Measurements from ENCODE around the gene ZP3.

DNA sequence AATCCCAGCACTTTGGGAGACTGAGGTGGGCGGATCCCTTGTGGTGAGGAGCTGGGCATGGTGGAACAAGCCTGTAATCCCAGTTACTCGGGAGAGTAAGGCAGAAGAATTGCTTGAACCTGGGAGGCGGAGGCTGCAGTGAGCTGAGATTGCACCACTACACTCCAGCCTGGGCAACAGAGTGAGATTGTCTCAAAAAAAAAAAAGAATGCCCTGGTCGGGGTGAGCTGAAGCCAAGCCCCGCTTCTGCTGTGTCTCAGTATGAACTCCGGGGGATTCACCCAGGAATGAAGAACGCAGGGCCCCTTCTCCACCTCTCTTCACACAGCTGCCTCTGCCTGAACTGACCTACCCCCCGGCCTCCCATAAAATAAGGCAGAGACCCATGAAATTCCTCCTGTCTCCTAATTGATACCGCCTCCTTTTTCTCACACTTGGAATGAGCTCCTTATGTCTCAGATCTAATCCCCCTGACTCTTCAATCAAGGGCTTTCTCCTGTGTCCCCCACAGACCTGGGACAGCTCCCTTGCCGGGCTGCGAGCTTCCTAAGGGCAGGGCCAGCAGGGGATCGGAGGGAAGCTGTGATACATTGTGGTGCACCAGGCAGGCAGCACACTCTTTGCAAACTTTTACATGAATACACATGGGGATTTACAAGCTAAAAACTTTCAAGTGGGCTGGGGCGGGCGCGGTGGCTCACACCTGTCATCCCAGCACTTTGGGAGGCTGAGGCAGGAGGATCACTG, 911 bp upstream of the ZP3 start:
- TF ChIP-seq, protein P1, sequence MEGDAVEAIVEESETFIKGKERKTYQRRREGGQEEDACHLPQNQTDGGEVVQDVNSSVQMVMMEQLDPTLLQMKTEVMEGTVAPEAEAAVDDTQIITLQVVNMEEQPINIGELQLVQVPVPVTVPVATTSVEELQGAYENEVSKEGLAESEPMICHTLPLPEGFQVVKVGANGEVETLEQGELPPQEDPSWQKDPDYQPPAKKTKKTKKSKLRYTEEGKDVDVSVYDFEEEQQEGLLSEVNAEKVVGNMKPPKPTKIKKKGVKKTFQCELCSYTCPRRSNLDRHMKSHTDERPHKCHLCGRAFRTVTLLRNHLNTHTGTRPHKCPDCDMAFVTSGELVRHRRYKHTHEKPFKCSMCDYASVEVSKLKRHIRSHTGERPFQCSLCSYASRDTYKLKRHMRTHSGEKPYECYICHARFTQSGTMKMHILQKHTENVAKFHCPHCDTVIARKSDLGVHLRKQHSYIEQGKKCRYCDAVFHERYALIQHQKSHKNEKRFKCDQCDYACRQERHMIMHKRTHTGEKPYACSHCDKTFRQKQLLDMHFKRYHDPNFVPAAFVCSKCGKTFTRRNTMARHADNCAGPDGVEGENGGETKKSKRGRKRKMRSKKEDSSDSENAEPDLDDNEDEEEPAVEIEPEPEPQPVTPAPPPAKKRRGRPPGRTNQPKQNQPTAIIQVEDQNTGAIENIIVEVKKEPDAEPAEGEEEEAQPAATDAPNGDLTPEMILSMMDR (optimal IDR thresholded peaks at IDR 0.05 in 1 of 3, IDR thresholded peaks at IDR 0.05 in 1 of 3, conservative IDR thresholded peaks at IDR 0.05 in 1 of 3; ENCODE audit: extremely low read depth in 1 of 3, insufficient read depth in 2 of 3, low read length in 3 of 3), result no peak
- TF ChIP-seq EZH2 (IDR thresholded peaks at IDR 0.05; ENCODE audit: low read length), result no peak
